ENCODE data around the gene DHRS2.

DNA sequence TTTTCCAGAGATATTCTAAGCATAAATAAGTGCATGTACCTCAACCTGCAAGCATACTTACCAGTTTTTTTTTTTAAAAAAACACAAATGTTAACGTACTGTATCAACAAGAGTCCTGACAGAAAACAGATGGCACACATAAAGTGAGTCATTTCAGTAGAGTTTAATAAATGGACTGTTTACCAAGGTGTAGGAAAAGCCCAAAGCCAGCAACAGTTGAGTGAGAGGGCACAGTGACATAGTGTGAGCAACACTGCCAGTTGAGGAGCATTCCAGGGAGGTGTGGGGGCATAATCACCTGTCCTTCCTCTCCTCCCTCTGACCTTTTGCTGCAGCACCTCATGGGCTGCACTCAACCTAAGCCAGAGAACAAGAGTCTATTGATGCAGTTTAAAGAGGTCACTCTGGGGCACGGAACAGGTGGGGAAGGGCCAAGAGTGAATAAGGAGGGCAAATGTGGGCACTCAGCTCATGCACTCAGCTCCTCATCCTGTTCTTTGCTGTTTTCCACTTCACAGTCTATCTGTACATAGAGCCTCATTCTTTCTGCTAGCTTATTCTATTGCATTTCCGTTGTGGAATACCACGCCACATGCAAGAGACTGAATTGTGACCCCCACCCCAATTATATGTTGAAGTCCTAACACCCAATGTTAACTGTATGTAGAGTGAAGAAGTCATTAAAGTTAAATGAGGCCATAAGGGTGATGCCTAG, 29.3 kb downstream of the DHRS2 start:
- TF ChIP-seq EZH2phosphoT487 (IDR thresholded peaks at IDR 0.05; ENCODE audit: insufficient read depth, low read depth), result no peak
- TF ChIP-seq EZH2 (IDR thresholded peaks at IDR 0.05; ENCODE audit: insufficient read depth, poor library complexity, severe bottlenecking), result no peak

Data from GM23248 (cell line).